GM23338 (cell line): Measurements from ENCODE around the gene CBLN3. TPM values are rescaled to one million over a fixed set of nuclear protein-coding genes. Genes with fewer than 3 reads are reported as not detected.

Source experiments
- ATAC-seq: fragments of 200-7000 bp; cut with Tn5 transposase; 3 replicates; pipeline ENCODE4 v1.9.1; 2020
- DNase-seq: peaks from one replicate; pipeline ENCODE4 v3.0.0-alpha.2; 2015; ENCODE audit warnings: low spot score
- H2AFZ ChIP-seq: fragments of 200-600 bp; sonication (generic); 2 replicates; pipeline ENCODE4 v1.8.0; 2016; ENCODE audit warnings: antibody characterized with exemption, mild to moderate bottlenecking, moderate library complexity
- H3F3A ChIP-seq: fragments of 200-600 bp; sonication (generic); replicated peaks from 2 replicates; pipeline ENCODE4 v1.8.0; 2017; ENCODE audit warnings: antibody characterized with exemption, mixed run types, low read depth
- H3K27ac ChIP-seq: fragments of 200-600 bp; sonication (generic); 2 replicates; pipeline ENCODE4 v1.6.1; 2016; ENCODE audit warnings: low read depth
- H3K27me3 ChIP-seq: fragments of 200-600 bp; sonication (generic); 2 replicates; pipeline ENCODE4 v1.8.0; 2016; ENCODE audit warnings: mild to moderate bottlenecking, mixed run types, moderate library complexity; ENCODE audit not compliant: insufficient read depth
- H3K36me3 ChIP-seq: fragments of 200-600 bp; sonication (generic); 2 replicates; pipeline ENCODE4 v1.8.0; 2016; ENCODE audit warnings: mild to moderate bottlenecking; ENCODE audit not compliant: insufficient read depth
- H3K4me1 ChIP-seq: fragments of 200-600 bp; sonication (generic); 2 replicates; pipeline ENCODE4 v1.8.0; 2016; ENCODE audit warnings: mild to moderate bottlenecking, moderate library complexity; ENCODE audit not compliant: insufficient read depth
- H3K4me2 ChIP-seq: fragments of 200-600 bp; sonication (generic); 2 replicates; pipeline ENCODE4 v1.7.1; 2017; ENCODE audit warnings: mixed run types
- H3K4me3 ChIP-seq: fragments of 200-600 bp; sonication (generic); 2 replicates; pipeline ENCODE4 v1.6.1; 2016; ENCODE audit warnings: mixed run types
- H3K79me2 ChIP-seq: fragments of 200-600 bp; sonication (generic); replicated peaks from 2 replicates; pipeline ENCODE4 v1.8.0; 2017; ENCODE audit warnings: mild to moderate bottlenecking; ENCODE audit not compliant: insufficient read depth
- H3K9me2 ChIP-seq: fragments of 200-600 bp; sonication (generic); 2 replicates; pipeline ENCODE4 v1.8.0; 2017; ENCODE audit not compliant: insufficient read depth
- H4K20me1 ChIP-seq: fragments of 200-600 bp; sonication (generic); replicated peaks from 2 replicates; pipeline ENCODE4 v1.8.0; 2017; ENCODE audit warnings: mild to moderate bottlenecking; ENCODE audit not compliant: insufficient read depth
- H3K27ac Mint-ChIP-seq: 2 replicates; pipeline ENCODE4 v1.8.0; 2020; ENCODE audit warnings: inconsistent platforms, mild to moderate bottlenecking, moderate library complexity, mixed read lengths
- H3K27me3 Mint-ChIP-seq: 3 replicates; pipeline ENCODE4 v1.8.0; 2022; ENCODE audit warnings: low read depth, mild to moderate bottlenecking, moderate library complexity, mixed read lengths, inconsistent platforms; ENCODE audit not compliant: insufficient read depth, poor library complexity
- H3K36me3 Mint-ChIP-seq: 3 replicates; pipeline ENCODE4 v1.8.0; 2021; ENCODE audit warnings: low read depth, mild to moderate bottlenecking, inconsistent platforms, moderate library complexity, mixed read lengths
- H3K4me1 Mint-ChIP-seq: 3 replicates; pipeline ENCODE4 v1.8.0; 2020; ENCODE audit warnings: mild to moderate bottlenecking, inconsistent platforms, mixed read lengths
- H3K4me3 Mint-ChIP-seq: 3 replicates; pipeline ENCODE4 v1.8.0; 2021; ENCODE audit warnings: moderate library complexity, mild to moderate bottlenecking, inconsistent platforms, mixed read lengths
- H3K9me3 Mint-ChIP-seq: 3 replicates; pipeline ENCODE4 v1.8.0; 2020; ENCODE audit warnings: moderate library complexity, mild to moderate bottlenecking, inconsistent platforms, mixed read lengths
- CREB1 ChIP-seq: fragments of 250-450 bp; sonication (Bioruptor Pico); IDR thresholded peaks from 2 replicates; pipeline ENCODE4 v1.5.0; 2020; ENCODE audit warnings: low read depth, mild to moderate bottlenecking, moderate library complexity
- EZH2 ChIP-seq: fragments of 200-600 bp; sonication (generic); IDR thresholded peaks from one replicate; pipeline ENCODE4 v1.8.0; 2017; ENCODE audit warnings: antibody characterized with exemption, mild to moderate bottlenecking, low read depth; ENCODE audit not compliant: unreplicated experiment
- EZH2phosphoT487 ChIP-seq: fragments of 200-600 bp; sonication (generic); IDR thresholded peaks from one replicate; pipeline ENCODE4 v1.8.1; 2018; ENCODE audit warnings: antibody characterized with exemption; ENCODE audit not compliant: unreplicated experiment
- NANOG ChIP-seq: IDR thresholded peaks from 2 replicates; pipeline ENCODE4 v1.6.1; 2016; ENCODE audit warnings: antibody characterized with exemption, borderline replicate concordance
- POLR2AphosphoS5 ChIP-seq: IDR thresholded peaks from 2 replicates; pipeline ENCODE4 v1.6.1; 2016; ENCODE audit warnings: antibody characterized with exemption, low read depth
- STAT1 ChIP-seq: IDR thresholded peaks from one replicate; pipeline ENCODE4 v1.6.1; 2016; ENCODE audit warnings: antibody characterized with exemption; ENCODE audit not compliant: unreplicated experiment
- ZNF114 ChIP-seq: fragments of 250-450 bp; sonication (Bioruptor Pico); IDR thresholded peaks from 2 replicates; pipeline ENCODE4 v1.5.0; 2020; ENCODE audit warnings: mild to moderate bottlenecking, moderate library complexity
- ZNF331 ChIP-seq: fragments of 250-450 bp; sonication (Bioruptor Pico); IDR thresholded peaks from 2 replicates; pipeline ENCODE4 v1.5.0; 2020; ENCODE audit warnings: low read depth, mild to moderate bottlenecking, moderate library complexity
- polyA plus RNA-seq: library from polyadenylated mRNA; unstranded; fragments of >200 nt; fragmentation: Nextera tagmentation; extraction: Ambion mirVana; gene quantifications from 2 replicates; pipeline ENCODE4 v1.2.1, GENCODE V29; 2016
- total RNA-seq: library from RNA; depleted of rRNA; stranded (reverse); fragments of >200 nt; shearing (Covaris generic); gene quantifications from 2 replicates; pipeline ENCODE4 v1.2.3, GENCODE V29; 2014
- TF ChIP-seq, protein P1 (sequence below): IDR thresholded peaks from one replicate; pipeline ENCODE4 v1.6.1; 2018; ENCODE audit warnings: antibody characterized with exemption; ENCODE audit not compliant: unreplicated experiment
- TF ChIP-seq, protein P2 (sequence below): IDR thresholded peaks from 2 replicates; pipeline ENCODE4 v1.6.1; 2016; ENCODE audit warnings: antibody characterized with exemption
- TF ChIP-seq, protein P3 (sequence below), 2 experiments: fragments of 200-600 bp in 1 of 2; sonication (generic) in 1 of 2; conservative IDR thresholded peaks; 2 replicates each; pipeline versions ENCODE4 v1.5.1 to v1.6.1; 2016 to 2017; ENCODE audit warnings: antibody characterized with exemption in 2 of 2, low read depth in 2 of 2, mild to moderate bottlenecking in 2 of 2, moderate library complexity in 1 of 2

CBLN3 gene
- total and polyA plus RNA-seq, 2 experiments from 2014 or later: 0.07 to 0.19 TPM

DNA sequence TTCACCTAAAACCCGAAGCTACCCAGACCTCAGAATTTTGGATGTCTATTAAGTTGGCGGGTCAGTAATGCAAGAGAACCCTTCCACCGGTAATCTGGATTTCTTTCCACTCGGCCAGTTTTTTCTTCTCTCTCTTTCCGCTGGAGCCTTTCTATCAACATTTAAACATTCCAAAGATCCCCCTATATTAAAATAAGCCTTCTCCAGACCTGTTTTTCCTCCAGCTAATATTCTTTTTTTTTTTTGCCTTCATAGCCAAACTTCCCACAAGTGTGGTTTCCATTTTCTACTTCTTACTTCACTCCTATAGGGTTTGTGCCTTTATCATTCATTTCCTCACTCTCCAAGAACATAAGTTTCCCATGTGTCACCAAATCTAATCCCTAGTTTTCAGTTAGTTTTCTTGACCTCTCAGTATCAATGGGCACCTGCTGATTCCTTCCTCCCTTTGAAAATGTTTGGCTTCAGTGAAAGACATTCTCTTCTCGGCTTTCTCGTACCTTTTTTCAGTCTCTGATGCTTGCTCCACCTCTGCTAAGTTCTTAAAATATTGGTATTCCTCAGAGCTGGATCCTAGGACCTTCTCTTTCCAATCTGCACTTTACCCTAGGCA is 13.7 kb upstream of the CBLN3 start:
- Histone ChIP-seq H3K4me2 (peak overlapping the region; percentile 81), H3K27me3 (no peaks in the 10 kb centered on the region), H3K79me2 (peaks cover 13% of the 10 kb centered on the region), H3K4me3 (peak overlapping the region; percentile 70), H3F3A (peaks cover 7% of the 10 kb centered on the region; the same call in 1 of the 2 replicates), H3K36me3 (peaks cover 7% of the 10 kb centered on the region; the same call in 1 of the 2 replicates), H2AFZ (peak overlapping the region; percentile 43), H3K27ac (peak overlapping the region; percentile 70), H3K9me2 (no peaks in the 10 kb centered on the region), H3K4me1 (peaks cover 13% of the 10 kb centered on the region), H4K20me1 (no peaks in the 10 kb centered on the region; the same call in 1 of the 2 replicates)
- ATAC-seq (no peak), DNase-seq (no peak)
- peak overlapping the region; percentile 88 for H3K4me3 Mint-ChIP-seq
- H3K4me1 Mint-ChIP-seq: peaks cover 5% of the 10 kb centered on the region; the same call in 1 of the 3 replicates
- peak overlapping the region; percentile 99 for H3K27ac Mint-ChIP-seq
- TF ChIP-seq POLR2AphosphoS5 (no peak), STAT1 (no peak), EZH2 (no peak), ZNF114 (CRISPR knock-in tag) (no peak)
- H3K27me3 Mint-ChIP-seq: peaks cover 2% of the 10 kb centered on the region
- peaks cover 30% of the 10 kb centered on the region for H3K36me3 Mint-ChIP-seq
- no peaks in the 10 kb centered on the region; the same call in 2 of the 3 replicates for H3K9me3 Mint-ChIP-seq

DNA sequence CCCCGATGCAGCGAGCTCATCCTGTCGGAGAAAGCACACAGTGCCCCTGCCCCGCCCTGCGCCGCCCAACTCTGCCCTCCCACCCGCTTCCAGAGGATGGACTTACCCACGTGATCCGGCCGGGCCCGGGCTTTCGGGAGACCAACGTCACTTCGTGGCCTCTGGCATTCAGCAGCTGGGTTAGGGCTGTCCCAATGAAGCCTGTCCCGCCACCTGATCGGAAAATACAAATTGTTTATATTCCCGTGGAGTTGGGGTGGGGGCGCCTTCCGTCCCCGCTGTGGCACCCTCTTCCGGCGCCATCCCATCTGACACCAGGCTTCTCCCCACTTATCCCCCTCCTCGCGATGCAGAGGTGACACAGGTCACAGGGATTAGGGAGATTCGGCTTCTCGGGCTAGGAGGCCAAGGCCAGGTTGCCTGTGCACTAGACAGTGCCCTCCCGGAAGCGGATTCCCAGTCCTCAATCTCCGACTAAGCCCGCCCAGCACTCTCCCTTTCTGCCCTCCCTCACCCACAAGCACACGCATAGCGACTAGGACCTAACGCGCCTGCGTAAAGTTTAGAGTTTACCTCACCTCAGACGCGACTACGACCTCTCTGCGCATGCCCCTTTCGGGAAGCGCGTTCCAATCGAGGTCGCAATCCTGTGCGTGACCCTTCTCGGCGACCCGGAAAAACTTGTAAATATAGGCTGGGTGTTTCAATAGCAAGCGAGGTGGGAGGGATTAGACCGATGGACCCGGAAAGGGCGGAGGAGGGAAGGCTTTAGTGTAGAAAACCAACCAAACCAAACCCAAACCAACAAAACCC is 13.0 kb upstream of the CBLN3 start, which contains the start of gene SDR39U1:
Gene SDR39U1 (minus strand): TSS at position 537 of the 813 bp plus-strand sequence. CDS start 7 bp downstream, at position 530.
- Histone ChIP-seq H3K36me3 (peaks cover 7% of the 10 kb centered on the region; the same call in 1 of the 2 replicates), H3K79me2 (peaks cover 13% of the 10 kb centered on the region), H3K4me1 (peaks cover 13% of the 10 kb centered on the region), H3K9me2 (no peaks in the 10 kb centered on the region), H2AFZ (peak within 1 kb of the TSS; percentile 43), H3K27ac (peak within 1 kb of the TSS; percentile 97), H3K4me2 (peak within 1 kb of the TSS; percentile 84), H4K20me1 (no peaks in the 10 kb centered on the region; the same call in 1 of the 2 replicates), H3F3A (peaks cover 7% of the 10 kb centered on the region; the same call in 1 of the 2 replicates), H3K4me3 (peak within 1 kb of the TSS; percentile 70), H3K27me3 (no peaks in the 10 kb centered on the region)
- peaks cover 2% of the 10 kb centered on the region for H3K27me3 Mint-ChIP-seq
- peak; percentile 99 for DNase-seq
- ATAC-seq: peak; percentile 90
- no peaks in the 10 kb centered on the region for H3K9me3 Mint-ChIP-seq
- peaks cover 5% of the 10 kb centered on the region; the same call in 1 of the 3 replicates for H3K4me1 Mint-ChIP-seq
- H3K4me3 Mint-ChIP-seq: peak within 1 kb of the TSS; percentile 88
- H3K27ac Mint-ChIP-seq: peak within 1 kb of the TSS; percentile 99
- peaks cover 36% of the 10 kb centered on the region for H3K36me3 Mint-ChIP-seq
- TF ChIP-seq CREB1 (CRISPR knock-in tag) (peak; percentile 64), NANOG (no peak), EZH2 (no peak), ZNF114 (CRISPR knock-in tag) (no peak), EZH2phosphoT487 (no peak), ZNF331 (CRISPR knock-in tag) (no peak)
- TF ChIP-seq, protein P1, sequence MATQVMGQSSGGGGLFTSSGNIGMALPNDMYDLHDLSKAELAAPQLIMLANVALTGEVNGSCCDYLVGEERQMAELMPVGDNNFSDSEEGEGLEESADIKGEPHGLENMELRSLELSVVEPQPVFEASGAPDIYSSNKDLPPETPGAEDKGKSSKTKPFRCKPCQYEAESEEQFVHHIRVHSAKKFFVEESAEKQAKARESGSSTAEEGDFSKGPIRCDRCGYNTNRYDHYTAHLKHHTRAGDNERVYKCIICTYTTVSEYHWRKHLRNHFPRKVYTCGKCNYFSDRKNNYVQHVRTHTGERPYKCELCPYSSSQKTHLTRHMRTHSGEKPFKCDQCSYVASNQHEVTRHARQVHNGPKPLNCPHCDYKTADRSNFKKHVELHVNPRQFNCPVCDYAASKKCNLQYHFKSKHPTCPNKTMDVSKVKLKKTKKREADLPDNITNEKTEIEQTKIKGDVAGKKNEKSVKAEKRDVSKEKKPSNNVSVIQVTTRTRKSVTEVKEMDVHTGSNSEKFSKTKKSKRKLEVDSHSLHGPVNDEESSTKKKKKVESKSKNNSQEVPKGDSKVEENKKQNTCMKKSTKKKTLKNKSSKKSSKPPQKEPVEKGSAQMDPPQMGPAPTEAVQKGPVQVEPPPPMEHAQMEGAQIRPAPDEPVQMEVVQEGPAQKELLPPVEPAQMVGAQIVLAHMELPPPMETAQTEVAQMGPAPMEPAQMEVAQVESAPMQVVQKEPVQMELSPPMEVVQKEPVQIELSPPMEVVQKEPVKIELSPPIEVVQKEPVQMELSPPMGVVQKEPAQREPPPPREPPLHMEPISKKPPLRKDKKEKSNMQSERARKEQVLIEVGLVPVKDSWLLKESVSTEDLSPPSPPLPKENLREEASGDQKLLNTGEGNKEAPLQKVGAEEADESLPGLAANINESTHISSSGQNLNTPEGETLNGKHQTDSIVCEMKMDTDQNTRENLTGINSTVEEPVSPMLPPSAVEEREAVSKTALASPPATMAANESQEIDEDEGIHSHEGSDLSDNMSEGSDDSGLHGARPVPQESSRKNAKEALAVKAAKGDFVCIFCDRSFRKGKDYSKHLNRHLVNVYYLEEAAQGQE: no peak
- TF ChIP-seq, protein P2, sequence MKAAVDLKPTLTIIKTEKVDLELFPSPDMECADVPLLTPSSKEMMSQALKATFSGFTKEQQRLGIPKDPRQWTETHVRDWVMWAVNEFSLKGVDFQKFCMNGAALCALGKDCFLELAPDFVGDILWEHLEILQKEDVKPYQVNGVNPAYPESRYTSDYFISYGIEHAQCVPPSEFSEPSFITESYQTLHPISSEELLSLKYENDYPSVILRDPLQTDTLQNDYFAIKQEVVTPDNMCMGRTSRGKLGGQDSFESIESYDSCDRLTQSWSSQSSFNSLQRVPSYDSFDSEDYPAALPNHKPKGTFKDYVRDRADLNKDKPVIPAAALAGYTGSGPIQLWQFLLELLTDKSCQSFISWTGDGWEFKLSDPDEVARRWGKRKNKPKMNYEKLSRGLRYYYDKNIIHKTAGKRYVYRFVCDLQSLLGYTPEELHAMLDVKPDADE: peak; percentile 63; the same call in 1 of the 2 replicates
- TF ChIP-seq, protein P3, sequence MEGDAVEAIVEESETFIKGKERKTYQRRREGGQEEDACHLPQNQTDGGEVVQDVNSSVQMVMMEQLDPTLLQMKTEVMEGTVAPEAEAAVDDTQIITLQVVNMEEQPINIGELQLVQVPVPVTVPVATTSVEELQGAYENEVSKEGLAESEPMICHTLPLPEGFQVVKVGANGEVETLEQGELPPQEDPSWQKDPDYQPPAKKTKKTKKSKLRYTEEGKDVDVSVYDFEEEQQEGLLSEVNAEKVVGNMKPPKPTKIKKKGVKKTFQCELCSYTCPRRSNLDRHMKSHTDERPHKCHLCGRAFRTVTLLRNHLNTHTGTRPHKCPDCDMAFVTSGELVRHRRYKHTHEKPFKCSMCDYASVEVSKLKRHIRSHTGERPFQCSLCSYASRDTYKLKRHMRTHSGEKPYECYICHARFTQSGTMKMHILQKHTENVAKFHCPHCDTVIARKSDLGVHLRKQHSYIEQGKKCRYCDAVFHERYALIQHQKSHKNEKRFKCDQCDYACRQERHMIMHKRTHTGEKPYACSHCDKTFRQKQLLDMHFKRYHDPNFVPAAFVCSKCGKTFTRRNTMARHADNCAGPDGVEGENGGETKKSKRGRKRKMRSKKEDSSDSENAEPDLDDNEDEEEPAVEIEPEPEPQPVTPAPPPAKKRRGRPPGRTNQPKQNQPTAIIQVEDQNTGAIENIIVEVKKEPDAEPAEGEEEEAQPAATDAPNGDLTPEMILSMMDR (conservative IDR thresholded peaks at IDR 0.05; ENCODE audit: low read depth in 2 of 2): no peak
